Naive thymus-derived CD4-positive, alpha-beta T cell (primary cell): ENCODE measurements around the gene SKAP1. TPM values are rescaled to one million over a fixed set of nuclear protein-coding genes. Genes with fewer than 3 reads are reported as not detected.

Experiments
- microRNA-seq: library from miRNA; unstranded; fragments of <30 nt; microRNA quantifications from one replicate; pipeline ENCODE4 v1.2.0, GENCODE V29; 2022; ENCODE audit warnings: borderline microRNAs expressed
- polyA plus RNA-seq, 2 donors: library from polyadenylated mRNA; unstranded; fragments of 300-500 nt; fragmentation: Illumina TruSeq; gene quantifications; one replicate each; pipeline ENCODE4 v1.2.3, GENCODE V29; 2021
- total RNA-seq, 6 experiments: library from RNA in 5 of 6; stranded (reverse) in 5 of 6; gene quantifications; 1 replicate in 5 of 6; 2 replicates in 1 of 6; pipeline ENCODE4 v1.2.3 and lab custom pipeline; 2021 to 2026

SKAP1 gene
- total and polyA plus RNA-seq, 7 experiments from 2014 or later = 99.3 to 289 (median 109) TPM

Small RNA genes lying within 50 kb of the gene (microRNA-seq; reads per million reads assigned to microRNA genes)
- gene MIR1203 = not detected

Other genes starting within 250 kb of the SKAP1 start
- gene HOXB1, start 100.8 kb upstream of the SKAP1 start, total RNA-seq = not detected
- not detected for gene HOXB1, start 100.8 kb upstream of the SKAP1 start, polyA plus RNA-seq
- 10 to 100 TPM in 4 of 5 experiments, 1 to 10 TPM in 1; 3.4 to 46.9 (median 34.2) TPM for gene HOXB2, start 114.9 kb upstream of the SKAP1 start, total RNA-seq
- 10 to 100 TPM in 1 of 2 donors, 1 to 10 TPM in 1; 9.7 to 23.1 TPM for gene HOXB2, start 114.9 kb upstream of the SKAP1 start, polyA plus RNA-seq
- gene HOXB4, start 148.1 kb upstream of the SKAP1 start, total RNA-seq = 1 to 10 TPM in 4 of 5 experiments, under 1 TPM in 1; 0.34 to 7.9 (median 2.4) TPM
- not detected for gene HOXB4, start 148.1 kb upstream of the SKAP1 start, polyA plus RNA-seq
- 10 to 100 TPM in 1 of 5 experiments, 1 to 10 TPM in 3, under 1 TPM in 1; 0.48 to 14.6 (median 7.1) TPM for gene HOXB3, start 160.0 kb upstream of the SKAP1 start, total RNA-seq
- gene HOXB3, start 160.0 kb upstream of the SKAP1 start, polyA plus RNA-seq = under 1 TPM in 1 of 2 donors, not detected in 1; 0.11 TPM
- gene HOXB5, start 163.6 kb upstream of the SKAP1 start, total RNA-seq = not detected
- not detected for gene HOXB5, start 163.6 kb upstream of the SKAP1 start, polyA plus RNA-seq
- under 1 TPM in 1 of 5 experiments, not detected in 4; 0.34 TPM for gene HOXB6, start 174.8 kb upstream of the SKAP1 start, total RNA-seq
- not detected for gene HOXB6, start 174.8 kb upstream of the SKAP1 start, polyA plus RNA-seq
- under 1 TPM in 1 of 5 experiments, not detected in 4; 0.31 TPM for gene HOXB7, start 180.8 kb upstream of the SKAP1 start, total RNA-seq
- gene HOXB7, start 180.8 kb upstream of the SKAP1 start, polyA plus RNA-seq = not detected
- gene HOXB8, start 185.1 kb upstream of the SKAP1 start, total RNA-seq = not detected
- not detected for gene HOXB8, start 185.1 kb upstream of the SKAP1 start, polyA plus RNA-seq
- under 1 TPM in 3 of 5 experiments, not detected in 2; 0.12 to 0.24 (median 0.16) TPM for gene HOXB9, start 196.1 kb upstream of the SKAP1 start, total RNA-seq
- not detected for gene HOXB9, start 196.1 kb upstream of the SKAP1 start, polyA plus RNA-seq